CD4-positive, alpha-beta T cell (primary cell): Measurements from ENCODE around the gene MAN1A1. TPM values are rescaled to one million over a fixed set of nuclear protein-coding genes. Genes with fewer than 3 reads are reported as not detected.

Experiments
- ATAC-seq: fragments of 200-7000 bp; cut with Tn5 transposase; one replicate; pipeline ENCODE4 v1.10.0; 2022; ENCODE audit warnings: mild to moderate bottlenecking; ENCODE audit not compliant: poor library complexity
- CTCF ChIA-PET: fragments of 350-600 bp; sonication (Branson Sonifier 250); formaldehyde crosslinking; loops from one replicate; lab custom pipeline; 2021; ENCODE audit warnings: antibody characterized with exemption, inconsistent platforms; lab: Charles Lee
- POLR2A ChIA-PET: fragments of 350-600 bp; sonication (Branson Sonifier 250); formaldehyde crosslinking; loops from one replicate; lab custom pipeline; 2021; ENCODE audit warnings: antibody characterized with exemption, inconsistent platforms; lab: Charles Lee
- DNase-seq, 14 experiments: peaks; one replicate each; pipeline ENCODE4 v3.0.0-alpha.2; 2013 to 2020; ENCODE audit warnings: mixed read lengths in 2 of 14
- H3K27ac ChIP-seq, 2 donors: one replicate each; pipeline versions ENCODE4 v1.5.1 to v1.7.0; 2013; ENCODE audit warnings: low read length in 2 of 2, low read depth in 1 of 2, mild to moderate bottlenecking in 1 of 2
- H3K27me3 ChIP-seq, 2 experiments: 1 replicate in 1 of 2; 2 replicates in 1 of 2; pipeline versions ENCODE4 v1.6.1 to v1.7.0; 2013; ENCODE audit warnings: low read length in 2 of 2, control low read depth in 1 of 2, mild to moderate bottlenecking in 1 of 2, moderate library complexity in 1 of 2; ENCODE audit not compliant: insufficient read depth in 2 of 2, control insufficient read depth in 1 of 2
- H3K36me3 ChIP-seq: one replicate; pipeline ENCODE4 v1.6.1; 2013; ENCODE audit warnings: low read length, control low read depth; ENCODE audit not compliant: insufficient read depth
- H3K4me1 ChIP-seq: one replicate; pipeline ENCODE4 v1.6.1; 2013; ENCODE audit warnings: low read length, control low read depth; ENCODE audit not compliant: insufficient read depth
- H3K4me3 ChIP-seq: one replicate; pipeline ENCODE4 v1.5.1; 2013; ENCODE audit warnings: mild to moderate bottlenecking, low read length, moderate library complexity
- H3K9me3 ChIP-seq, 2 experiments: 1 replicate in 1 of 2; 2 replicates in 1 of 2; pipeline versions ENCODE4 v1.6.1 to v1.7.0; 2013; ENCODE audit warnings: low read length in 2 of 2, mild to moderate bottlenecking in 2 of 2, control low read depth in 1 of 2, moderate library complexity in 1 of 2; ENCODE audit not compliant: control insufficient read depth in 1 of 2, insufficient read depth in 1 of 2
- H3K27ac Mint-ChIP-seq: one replicate; pipeline ENCODE4 v1.8.0; 2020; ENCODE audit warnings: mixed read lengths
- H3K27me3 Mint-ChIP-seq: one replicate; pipeline ENCODE4 v1.8.0; 2021; ENCODE audit warnings: mixed read lengths
- H3K36me3 Mint-ChIP-seq: one replicate; pipeline ENCODE4 v1.8.0; 2021; ENCODE audit warnings: low read depth, mixed read lengths
- H3K4me1 Mint-ChIP-seq: one replicate; pipeline ENCODE4 v1.8.0; 2021; ENCODE audit warnings: low read depth, mixed read lengths
- H3K4me3 Mint-ChIP-seq: one replicate; pipeline ENCODE4 v1.8.0; 2020; ENCODE audit warnings: mild to moderate bottlenecking, mixed read lengths
- H3K9me3 Mint-ChIP-seq: one replicate; pipeline ENCODE4 v1.8.0; 2020; ENCODE audit warnings: mixed read lengths
- CTCF ChIP-seq: fragments of 200-600 bp; IDR thresholded peaks from one replicate; pipeline ENCODE4 v1.8.0; 2022; ENCODE audit warnings: antibody characterized with exemption, mild to moderate bottlenecking
- intact Hi-C, 2 experiments: fragments of 100-400 bp; cut with DNase I in 1 of 2; cut with micrococcal nuclease in 1 of 2; formaldehyde crosslinking; loops; one replicate each; pipeline versions ENCODE4 v1.15.1 to v1.9.0; 2023 to 2025; cut with DNase I, micrococcal nuclease
- total RNA-seq, 174 experiments: library from RNA in 2 of 174; stranded (reverse) in 2 of 174; gene quantifications; one replicate each; pipeline ENCODE4 v1.2.3 and lab custom pipeline; 2021 to 2026

The MAN1A1 gene
- total RNA-seq, 2 experiments from 2014 or later, result 4.5 to 4.9 TPM

- Histone ChIP-seq H3K4me1 (no peaks in the 10 kb centered on the region), H3K27ac (no peak overlapping the region), H3K9me3 (no peaks in the 10 kb centered on the region), H3K27me3 (no peaks in the 10 kb centered on the region), H3K36me3 (no peaks in the 10 kb centered on the region), H3K4me3 (no peak overlapping the region)
- H3K27me3 Mint-ChIP-seq, result no peaks in the 10 kb centered on the region
- no peak for TF ChIP-seq CTCF
- H3K9me3 Mint-ChIP-seq, result no peaks in the 10 kb centered on the region
- no peaks in the 10 kb centered on the region for H3K36me3 Mint-ChIP-seq
- ATAC-seq (no peak), DNase-seq (no peak)
- H3K4me3 Mint-ChIP-seq, result no peak overlapping the region
- ChIA-PET CTCF (no interaction called here), POLR2A (interaction anchor here (0.6 kb wide), 1 partner anchor 182 kb away, joined by 3 read pairs; no protein-coding TSS in a partner anchor)
- no peak overlapping the region for H3K27ac Mint-ChIP-seq
- intact Hi-C loops, result no loop called here
- H3K4me1 Mint-ChIP-seq, result no peaks in the 10 kb centered on the region
These were observed 217.1 kb downstream of the MAN1A1 start for GRCh38 chr6:119132261-119132981.

GRCh38 chr6:119129968-119130484 is 219.5 kb downstream of the MAN1A1 start:
- POLR2A ChIA-PET, result interaction anchor here (0.7 kb wide), 1 partner anchor 1940 kb away, joined by 3 read pairs; no protein-coding TSS in a partner anchor

More at GRCh38 chr6:119129968-119130484, 219.5 kb downstream of the MAN1A1 start:
- Mint-ChIP-seq H3K4me1 (no peaks in the 10 kb centered on the region), H3K9me3 (no peaks in the 10 kb centered on the region), H3K27me3 (no peaks in the 10 kb centered on the region), H3K27ac (no peak overlapping the region), H3K4me3 (no peak overlapping the region), H3K36me3 (no peaks in the 10 kb centered on the region)
- Histone ChIP-seq H3K36me3 (no peaks in the 10 kb centered on the region), H3K9me3 (no peaks in the 10 kb centered on the region), H3K27me3 (no peaks in the 10 kb centered on the region), H3K27ac (no peak overlapping the region), H3K4me1 (no peaks in the 10 kb centered on the region), H3K4me3 (no peak overlapping the region)
- DNase-seq, result no peak
- intact Hi-C loops, result no loop called here
- no peak for TF ChIP-seq CTCF
- ATAC-seq, result no peak
- CTCF ChIA-PET, result interaction anchor here (0.6 to 0.9 kb wide), 6 partner anchors 12 to 576 kb away, joined by 3 to 7 read pairs (median 4); no protein-coding TSS in a partner anchor
